GM19023 (cell line): ENCODE data around the gene SP3.

Source experiments
- ATAC-seq: cut with Tn5 transposase; IDR thresholded peaks from one replicate; pipeline ENCODE4 v1.9.1; 2021; ENCODE audit warnings: mild to moderate bottlenecking, moderate library complexity; ENCODE audit not compliant: unreplicated experiment

Gene SP3

GRCh38 chr2:173947131-173947530 lies 18.0 kb downstream of the SP3 start:
- ATAC-seq: no peak

GRCh38 chr2:173943738-173944137 lies 21.4 kb downstream of the SP3 start:
- ATAC-seq: no peak

GRCh38 chr2:173942861-173943523 lies 22.2 kb downstream of the SP3 start:
- no peak for ATAC-seq

DNA sequence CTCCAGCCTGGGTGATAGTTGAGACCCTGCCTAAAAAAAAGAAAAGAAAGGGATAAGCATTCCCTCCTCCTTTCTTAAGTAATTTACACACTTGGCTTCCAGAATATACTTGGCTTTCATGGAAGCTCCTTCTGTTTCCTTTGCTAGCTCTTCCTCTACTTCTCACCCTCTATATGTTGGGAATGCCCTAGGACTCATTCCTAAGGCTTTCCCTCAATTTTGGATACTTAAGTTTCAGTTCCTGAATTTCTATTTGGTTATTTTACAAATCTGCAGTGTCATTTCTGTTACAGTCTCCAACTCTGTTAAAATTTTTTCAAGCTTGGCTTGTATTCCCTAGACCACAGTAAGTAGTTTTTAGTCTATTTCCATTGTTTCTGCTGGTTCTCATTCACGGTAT lies 23.6 kb downstream of the SP3 start:
- no peak for ATAC-seq

GRCh38 chr2:173940208-173941020 lies 24.8 kb downstream of the SP3 start:
- ATAC-seq: no peak

DNA sequence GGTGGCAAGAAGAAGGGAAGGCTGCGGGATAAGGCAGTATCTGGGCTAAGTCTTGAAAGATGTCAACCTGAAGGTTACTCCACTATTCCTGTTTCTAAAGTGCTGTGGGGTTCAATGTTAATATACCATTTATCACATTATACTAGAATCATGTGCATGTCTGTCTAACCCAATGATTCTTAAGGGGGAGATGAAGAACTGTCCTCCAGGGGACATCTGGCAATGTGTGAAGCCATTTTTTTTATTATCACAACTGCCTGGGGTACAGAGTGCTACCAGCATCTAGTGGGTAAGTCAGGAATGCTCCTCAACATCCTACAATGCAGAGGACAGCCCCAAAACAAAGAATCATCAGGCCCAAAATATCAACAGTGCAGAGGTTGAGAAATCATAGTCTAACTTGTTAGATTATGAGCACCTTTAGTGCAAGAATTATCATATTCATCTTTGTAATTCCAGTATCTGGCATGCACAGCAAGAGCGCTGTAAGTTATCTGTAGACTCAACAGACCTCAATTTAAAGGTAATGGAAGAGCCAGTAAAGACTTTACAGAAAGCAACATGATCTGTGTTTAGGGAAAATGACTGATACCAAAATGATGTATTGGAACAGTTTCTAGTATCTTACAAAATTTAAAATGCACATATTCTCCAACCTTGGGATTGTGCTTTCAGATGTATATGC lies 26.3 kb downstream of the SP3 start:
- ATAC-seq: no peak

DNA sequence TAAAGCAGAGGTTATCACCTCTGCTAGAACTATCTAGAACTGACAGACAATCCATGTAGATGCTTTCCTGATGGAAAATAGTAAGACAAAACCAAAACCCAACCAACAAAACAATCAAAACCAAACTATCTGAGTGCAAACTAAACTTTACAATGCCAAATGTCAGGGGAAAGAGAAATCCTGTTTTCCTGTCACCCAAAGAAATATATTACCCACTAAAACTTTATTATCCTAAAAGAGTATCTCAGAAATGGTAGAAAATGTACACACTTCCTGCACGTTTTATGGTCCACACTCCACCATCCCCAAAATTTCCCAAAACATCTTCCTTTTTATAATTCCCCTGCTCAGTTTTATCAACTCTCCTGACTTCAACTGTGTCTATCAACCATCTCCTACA lies 29.9 kb downstream of the SP3 start:
- ATAC-seq: no peak

DNA sequence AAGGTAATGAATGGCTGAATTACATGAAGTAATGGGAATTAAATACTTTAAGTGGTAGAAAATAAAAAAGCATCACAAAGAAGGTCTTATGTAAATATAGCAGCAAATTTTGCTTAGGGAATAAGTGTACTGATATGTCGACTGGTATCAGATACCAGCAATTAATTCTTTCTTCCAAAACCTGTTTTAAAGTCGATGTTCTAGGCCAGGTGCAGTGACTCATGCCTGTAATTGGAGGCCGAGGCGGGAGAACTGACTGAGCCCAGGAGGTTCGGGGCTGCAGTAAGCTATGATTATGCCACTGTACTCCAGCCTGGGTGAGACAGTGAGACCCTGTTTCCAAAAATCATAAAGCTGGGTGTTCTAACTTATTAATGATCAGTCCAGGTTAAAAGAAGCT lies 30.3 kb downstream of the SP3 start:
- no peak for ATAC-seq

DNA sequence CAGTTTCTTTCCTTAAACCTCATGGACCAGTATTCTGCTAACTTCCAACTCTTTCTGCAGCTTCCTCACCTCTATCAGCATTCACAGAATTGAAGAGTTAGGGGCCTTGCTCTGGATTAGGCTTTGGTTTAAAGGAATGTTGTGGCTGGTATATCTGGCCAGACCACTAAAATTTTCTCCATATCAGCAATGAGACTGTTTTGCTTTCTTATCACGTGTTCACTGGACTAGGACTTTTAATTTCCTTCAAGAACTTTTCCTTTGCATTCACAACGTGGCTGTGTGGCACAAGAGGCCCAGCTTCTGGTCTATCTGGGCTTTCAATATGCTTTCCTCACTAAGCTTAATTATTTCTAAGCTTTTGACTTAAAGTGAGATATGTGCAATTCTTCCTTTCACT lies 33.4 kb downstream of the SP3 start:
- no peak for ATAC-seq

GRCh38 chr2:173929441-173929840 lies 35.7 kb downstream of the SP3 start:
- ATAC-seq: no peak

DNA sequence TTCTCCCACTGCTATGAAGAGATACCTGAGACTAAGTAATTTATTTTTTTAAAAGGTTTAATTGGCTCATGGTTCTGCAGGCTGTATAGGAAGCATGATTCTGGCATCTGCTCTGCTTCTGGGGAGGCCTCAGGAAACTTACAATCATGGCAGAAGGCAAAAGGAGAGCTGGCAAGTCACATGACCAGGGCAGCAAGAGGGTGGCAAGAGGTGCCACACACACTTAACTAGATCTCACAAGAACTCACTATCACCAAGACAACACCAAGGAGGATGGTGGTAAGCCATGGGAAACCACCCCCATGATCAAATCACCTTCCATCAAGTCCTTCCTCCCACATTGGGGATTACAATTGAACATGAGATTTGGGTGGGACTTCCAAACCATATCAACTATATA lies 38.3 kb downstream of the SP3 start:
- ATAC-seq: no peak

DNA sequence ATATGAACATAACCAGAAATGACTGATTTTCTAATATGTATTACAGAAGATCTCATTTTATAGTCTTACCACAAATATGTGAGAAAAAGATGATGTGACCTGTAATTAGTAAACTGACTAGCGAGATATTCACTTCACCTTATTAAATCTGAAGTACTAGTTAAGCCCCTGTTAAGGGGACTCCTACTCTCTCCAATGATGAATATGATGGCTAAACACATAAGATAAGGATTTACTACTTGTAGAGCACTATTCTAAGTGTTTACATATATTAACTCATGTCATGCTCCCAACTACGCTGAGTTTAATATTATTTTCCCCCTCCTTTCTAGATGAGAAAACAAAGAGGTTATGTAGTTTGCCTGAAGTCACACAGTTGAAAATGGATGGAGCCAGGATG lies 40.9 kb downstream of the SP3 start:
- no peak for ATAC-seq

DNA sequence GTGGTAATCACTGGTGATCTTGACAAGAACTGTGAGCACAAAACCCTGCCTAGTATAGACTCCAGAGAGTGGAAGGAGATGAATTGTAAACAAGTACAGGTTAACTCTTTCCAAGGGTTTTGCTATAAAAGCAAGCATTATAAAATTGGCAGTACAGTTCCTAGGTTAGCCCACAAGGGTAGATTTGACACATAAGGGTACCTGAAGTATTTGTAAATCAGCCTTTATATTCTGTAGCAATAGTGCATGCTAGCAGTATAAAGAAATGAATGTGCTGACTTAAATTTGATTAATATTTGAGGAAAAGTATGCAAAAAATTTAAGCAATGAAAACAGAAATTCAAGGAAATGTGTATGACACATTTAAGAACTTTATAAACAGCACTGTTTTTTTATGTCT lies 42.4 kb downstream of the SP3 start:
- no peak for ATAC-seq

GRCh38 chr2:173922068-173922467 lies 43.1 kb downstream of the SP3 start:
- ATAC-seq: no peak

DNA sequence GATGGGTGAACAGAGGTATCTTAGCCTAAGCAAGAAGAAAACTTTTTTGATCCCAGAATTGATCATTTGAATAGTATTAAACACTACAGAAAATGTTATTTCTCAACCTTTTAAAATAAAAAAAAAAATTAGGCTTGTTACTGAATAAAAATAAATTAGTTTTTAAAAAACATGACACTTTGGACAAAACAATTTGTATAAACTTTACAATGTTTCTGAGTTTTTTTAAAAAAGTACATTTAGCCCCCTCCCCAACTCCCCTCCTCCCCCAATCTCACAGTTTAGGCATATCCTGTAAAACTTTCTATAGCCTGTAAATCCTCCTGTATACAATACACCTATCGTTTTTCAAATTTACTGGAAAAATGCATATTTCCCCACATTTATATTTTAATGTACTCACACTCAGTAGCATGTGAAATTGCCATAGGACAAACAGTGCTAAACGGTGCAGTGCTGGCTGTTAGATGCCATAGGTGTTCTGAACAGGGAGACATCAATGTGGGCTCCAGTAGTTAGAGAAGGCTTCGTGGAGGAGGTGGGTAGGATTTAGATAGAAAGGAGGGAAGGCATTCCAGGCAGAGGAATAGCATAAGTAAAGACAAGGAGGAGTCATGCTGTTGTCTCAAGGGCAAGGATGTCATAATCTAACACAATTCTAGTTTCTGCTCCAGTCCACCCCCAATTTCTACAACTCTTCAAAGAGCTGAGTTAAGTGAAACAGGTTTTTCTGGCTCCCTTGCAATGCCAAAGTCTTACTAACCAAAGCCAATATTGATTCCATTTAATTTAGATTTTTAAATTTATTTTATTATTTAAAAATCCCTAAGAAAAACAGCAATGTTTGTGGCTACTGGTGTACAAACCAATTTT lies 50.9 kb downstream of the SP3 start:
- no peak for ATAC-seq

- ATAC-seq: no peak
Measured at GRCh38 chr2:173909846-173910245, 55.3 kb downstream of the SP3 start.

GRCh38 chr2:173906626-173907025 lies 58.5 kb downstream of the SP3 start:
- no peak for ATAC-seq

DNA sequence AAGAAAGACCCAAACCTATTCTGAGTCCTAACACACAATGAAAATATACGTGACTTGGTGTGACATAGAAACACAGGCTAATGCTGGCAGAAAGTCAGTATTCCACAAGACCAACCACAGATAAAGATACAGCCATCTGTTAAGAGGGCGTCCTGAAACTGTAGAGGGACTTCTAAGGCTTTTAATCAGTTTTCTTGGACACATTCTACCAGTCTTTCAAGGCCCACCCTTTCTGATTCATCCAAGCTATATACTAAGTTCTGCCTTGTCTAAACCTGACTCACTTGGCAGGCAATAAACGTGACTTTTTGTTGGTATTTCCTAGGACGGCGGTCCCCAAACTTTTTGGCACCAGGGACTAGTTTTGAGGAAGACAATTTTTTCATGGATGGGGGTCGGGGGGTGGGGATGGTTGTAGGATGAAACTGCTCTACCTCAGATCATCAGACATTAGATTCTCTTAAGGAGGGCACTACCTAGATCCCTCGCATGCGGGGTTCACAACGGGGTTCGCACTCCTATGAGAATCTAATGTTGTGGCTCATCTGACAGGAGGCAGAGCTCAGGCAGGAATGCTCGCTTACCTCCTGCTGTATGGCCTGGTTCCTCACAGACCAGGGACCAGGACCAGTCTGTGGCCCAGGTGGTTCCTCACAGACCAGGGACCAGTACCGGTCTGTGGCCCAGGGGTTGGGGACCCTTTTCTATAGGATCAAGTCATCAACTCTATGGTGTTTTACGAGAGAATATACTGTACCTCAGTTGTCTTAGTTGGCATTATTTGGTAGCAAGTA lies 61.4 kb downstream of the SP3 start:
- no peak for ATAC-seq

DNA sequence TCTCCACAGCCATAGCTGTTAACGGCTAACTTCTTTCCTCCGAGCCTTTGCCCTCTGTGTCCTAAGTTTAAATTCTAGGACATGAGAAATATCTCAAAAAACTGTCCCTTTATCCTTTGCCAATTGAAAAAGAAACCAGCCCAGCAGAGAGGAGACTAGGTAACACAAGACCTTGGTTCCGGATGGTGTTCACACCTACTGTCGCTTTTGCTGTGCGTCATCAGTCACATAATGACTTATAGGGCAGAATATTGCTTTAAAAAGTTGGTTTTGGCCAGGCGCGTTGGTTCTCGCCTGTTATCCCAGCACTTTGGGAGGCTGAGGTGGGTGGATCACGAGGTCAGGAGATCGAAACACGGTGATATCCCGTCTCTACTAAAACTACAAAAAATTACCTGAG lies 66.2 kb downstream of the SP3 start:
- ATAC-seq: no peak

DNA sequence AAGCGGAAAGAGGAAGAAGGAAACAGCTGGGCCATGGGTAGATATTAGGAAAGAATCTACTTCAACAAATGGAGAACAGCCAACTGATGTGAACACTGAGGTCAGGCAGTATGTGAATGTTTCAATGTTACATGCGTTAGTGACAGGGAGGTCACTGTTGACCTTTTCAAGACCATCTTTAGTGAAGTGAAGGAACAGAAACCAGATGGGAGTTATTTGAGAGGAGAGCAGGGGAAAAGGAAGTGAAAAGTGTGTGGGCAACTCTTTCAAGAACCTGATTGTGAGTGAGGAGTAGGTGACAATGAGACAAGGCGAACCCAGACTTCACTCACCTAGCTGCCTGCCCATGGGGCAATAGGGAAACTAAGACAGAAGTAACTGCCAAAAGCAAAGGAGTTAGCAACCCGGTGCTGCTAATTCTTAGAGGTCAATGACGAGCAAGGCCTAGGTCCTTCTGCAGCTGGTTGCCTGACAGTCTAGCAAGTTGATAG lies 67.0 kb downstream of the SP3 start:
- peak; percentile 95 for ATAC-seq
